ENCODE results near the gene SVIP.

DNA sequence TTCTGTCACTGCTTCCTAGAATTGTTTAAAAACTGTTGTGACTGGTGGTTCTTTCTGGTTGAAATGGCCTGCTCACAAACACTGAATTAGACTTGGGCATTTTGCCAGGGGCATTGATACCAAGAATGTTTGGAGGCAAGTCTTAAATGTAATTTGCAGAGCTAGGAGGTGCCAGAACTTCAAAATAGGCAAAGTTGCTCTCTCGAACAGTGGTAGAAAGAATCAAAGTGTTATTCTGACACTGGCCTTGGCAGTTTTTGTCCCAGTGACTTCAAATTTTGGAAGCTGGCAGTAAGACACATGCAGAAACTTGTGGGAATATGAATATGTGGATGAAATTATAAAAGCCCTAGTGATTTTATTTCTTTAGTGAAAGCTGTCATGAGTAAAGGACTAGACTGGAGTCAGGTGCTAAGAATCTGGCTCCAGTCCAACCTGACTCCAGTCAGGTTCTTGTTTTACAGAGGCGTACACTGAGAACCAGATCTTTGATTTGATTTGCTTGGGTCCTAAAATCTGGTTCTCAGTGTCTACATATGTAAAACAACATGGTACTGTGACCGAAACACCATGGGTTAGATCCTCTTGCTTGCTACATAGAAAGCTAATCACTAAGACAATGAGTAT is 20.9 kb downstream of the SVIP start:
- TF ChIP-seq, protein P1, sequence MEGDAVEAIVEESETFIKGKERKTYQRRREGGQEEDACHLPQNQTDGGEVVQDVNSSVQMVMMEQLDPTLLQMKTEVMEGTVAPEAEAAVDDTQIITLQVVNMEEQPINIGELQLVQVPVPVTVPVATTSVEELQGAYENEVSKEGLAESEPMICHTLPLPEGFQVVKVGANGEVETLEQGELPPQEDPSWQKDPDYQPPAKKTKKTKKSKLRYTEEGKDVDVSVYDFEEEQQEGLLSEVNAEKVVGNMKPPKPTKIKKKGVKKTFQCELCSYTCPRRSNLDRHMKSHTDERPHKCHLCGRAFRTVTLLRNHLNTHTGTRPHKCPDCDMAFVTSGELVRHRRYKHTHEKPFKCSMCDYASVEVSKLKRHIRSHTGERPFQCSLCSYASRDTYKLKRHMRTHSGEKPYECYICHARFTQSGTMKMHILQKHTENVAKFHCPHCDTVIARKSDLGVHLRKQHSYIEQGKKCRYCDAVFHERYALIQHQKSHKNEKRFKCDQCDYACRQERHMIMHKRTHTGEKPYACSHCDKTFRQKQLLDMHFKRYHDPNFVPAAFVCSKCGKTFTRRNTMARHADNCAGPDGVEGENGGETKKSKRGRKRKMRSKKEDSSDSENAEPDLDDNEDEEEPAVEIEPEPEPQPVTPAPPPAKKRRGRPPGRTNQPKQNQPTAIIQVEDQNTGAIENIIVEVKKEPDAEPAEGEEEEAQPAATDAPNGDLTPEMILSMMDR (conservative IDR thresholded peaks at IDR 0.05; ENCODE audit: low read length), result no peak
- TF ChIP-seq EZH2phosphoT487 (IDR thresholded peaks at IDR 0.05; ENCODE audit: borderline replicate concordance, low read depth, low read length), result no peak

Data from OCI-LY7 (cell line).